Measurements from ENCODE around the gene IGSF11. TPM values are rescaled to one million over a fixed set of nuclear protein-coding genes. Genes with fewer than 3 reads are reported as not detected.

Gene IGSF11
- total RNA-seq, 1 experiment from 2014 or later: 0.66 TPM

- H3K9ac ChIP-seq (ENCODE audit: low read length): no peak overlapping the region
- BruUV-seq (replicated peaks): no TSS peak
- H3K9me2 ChIP-seq (replicated peaks; ENCODE audit: low read length): no peaks in the 10 kb centered on the region
- H3K79me2 ChIP-seq (ENCODE audit: low read length): no peaks in the 10 kb centered on the region
- H2AFZ ChIP-seq (ENCODE audit: low read length): no peak overlapping the region
- no peaks in the 10 kb centered on the region for H3K9me3 ChIP-seq (ENCODE audit: low read length)
- ChIA-PET CTCF (no interaction called here), POLR2A (ENCODE audit: unreplicated experiment) (no interaction called here)
- intact Hi-C loops (cut with micrococcal nuclease): no loop called here
- no peaks in the 10 kb centered on the region for H3K4me1 ChIP-seq (ENCODE audit: insufficient read depth, low read length)
- no peaks in the 10 kb centered on the region for H3K36me3 ChIP-seq (ENCODE audit: low read depth, low read length)
- H3K4me2 ChIP-seq (ENCODE audit: low read length): no peak overlapping the region
- no peak overlapping the region for H3K4me3 ChIP-seq (ENCODE audit: low read length)
- no peaks in the 10 kb centered on the region for H4K20me1 ChIP-seq (ENCODE audit: low read length)
- DNase-seq: no peak
- no peaks in the 10 kb centered on the region for H3F3A ChIP-seq (ENCODE audit: low read length, unreplicated experiment)
- no peak overlapping the region for H3K27ac ChIP-seq (ENCODE audit: low read length)
- no peak for TF ChIP-seq EZH2phosphoT487 (IDR thresholded peaks at IDR 0.05; ENCODE audit: borderline replicate concordance, low read length)
- no peak for TF ChIP-seq EZH2 (IDR thresholded peaks at IDR 0.05; ENCODE audit: low read length, unreplicated experiment)
- TF ChIP-seq CTCF (conservative IDR thresholded peaks at IDR 0.05; ENCODE audit: low read depth, low read length): no peak
- peaks cover 51% of the 10 kb centered on the region for H3K27me3 ChIP-seq (ENCODE audit: low read length)
- no peak for ATAC-seq
These were observed 70.9 kb downstream of the IGSF11 start for GRCh38 chr3:118963711-118964110.

GRCh38 chr3:118960876-118961450 is 73.7 kb downstream of the IGSF11 start:
- DNase-seq: peak; percentile 53
- CTCF ChIA-PET: no interaction called here
- no peak for ATAC-seq
- Histone ChIP-seq H3K9ac (ENCODE audit: low read length) (no peak overlapping the region), H3K79me2 (ENCODE audit: low read length) (no peaks in the 10 kb centered on the region), H3K4me1 (ENCODE audit: insufficient read depth, low read length) (no peaks in the 10 kb centered on the region), H3K9me2 (replicated peaks; ENCODE audit: low read length) (no peaks in the 10 kb centered on the region), H3K4me2 (ENCODE audit: low read length) (no peak overlapping the region), H3K27ac (ENCODE audit: low read length) (no peak overlapping the region), H3K4me3 (ENCODE audit: low read length) (no peak overlapping the region), H3K9me3 (ENCODE audit: low read length) (no peaks in the 10 kb centered on the region), H3F3A (ENCODE audit: low read length, unreplicated experiment) (no peaks in the 10 kb centered on the region), H3K27me3 (ENCODE audit: low read length) (peaks cover 31% of the 10 kb centered on the region), H3K36me3 (ENCODE audit: low read depth, low read length) (no peaks in the 10 kb centered on the region), H4K20me1 (ENCODE audit: low read length) (no peaks in the 10 kb centered on the region), H2AFZ (ENCODE audit: low read length) (no peak overlapping the region)
- POLR2A ChIA-PET (ENCODE audit: unreplicated experiment): no interaction called here
- intact Hi-C loops (cut with micrococcal nuclease): no loop called here
- TF ChIP-seq CTCF (conservative IDR thresholded peaks at IDR 0.05; ENCODE audit: low read depth, low read length) (no peak), EZH2 (IDR thresholded peaks at IDR 0.05; ENCODE audit: low read length, unreplicated experiment) (no peak), EZH2phosphoT487 (IDR thresholded peaks at IDR 0.05; ENCODE audit: borderline replicate concordance, low read length) (no peak)
- no TSS peak for BruUV-seq (replicated peaks)

GRCh38 chr3:118955914-118956556 is 78.6 kb downstream of the IGSF11 start:
- Histone ChIP-seq H3K4me1 (ENCODE audit: insufficient read depth, low read length) (no peaks in the 10 kb centered on the region), H3K9me3 (ENCODE audit: low read length) (no peaks in the 10 kb centered on the region), H3K36me3 (ENCODE audit: low read depth, low read length) (no peaks in the 10 kb centered on the region), H3K4me2 (ENCODE audit: low read length) (no peak overlapping the region), H3K9ac (ENCODE audit: low read length) (no peak overlapping the region), H3F3A (ENCODE audit: low read length, unreplicated experiment) (no peaks in the 10 kb centered on the region), H3K9me2 (replicated peaks; ENCODE audit: low read length) (no peaks in the 10 kb centered on the region), H2AFZ (ENCODE audit: low read length) (no peak overlapping the region), H4K20me1 (ENCODE audit: low read length) (no peaks in the 10 kb centered on the region), H3K27ac (ENCODE audit: low read length) (no peak overlapping the region), H3K4me3 (ENCODE audit: low read length) (no peak overlapping the region), H3K27me3 (ENCODE audit: low read length) (peaks cover 10% of the 10 kb centered on the region; the same call in 1 of the 2 replicates), H3K79me2 (ENCODE audit: low read length) (no peaks in the 10 kb centered on the region)
- ATAC-seq (no peak), DNase-seq (no peak)
- no TSS peak for BruUV-seq (replicated peaks)
- TF ChIP-seq CTCF (conservative IDR thresholded peaks at IDR 0.05; ENCODE audit: low read depth, low read length): no peak
- no peak for TF ChIP-seq EZH2 (IDR thresholded peaks at IDR 0.05; ENCODE audit: low read length, unreplicated experiment)
- TF ChIP-seq EZH2phosphoT487 (IDR thresholded peaks at IDR 0.05; ENCODE audit: borderline replicate concordance, low read length): no peak
- intact Hi-C loops (cut with micrococcal nuclease): no loop called here
- ChIA-PET CTCF (no interaction called here), POLR2A (ENCODE audit: unreplicated experiment) (no interaction called here)
